Activated naive CD8-positive, alpha-beta T cell (primary cell): ENCODE measurements around the gene RAB3GAP2.
"Not testable (repeated sequence)": the region's sequence is repeated elsewhere in the genome, so short reads cannot be mapped to it uniquely, and the experiment has no call there.

Experiments used
- H3K27ac Mint-ChIP-seq: one replicate; pipeline ENCODE4 v1.8.0; 2021; ENCODE audit warnings: mixed read lengths
- H3K27me3 Mint-ChIP-seq: one replicate; pipeline ENCODE4 v1.8.0; 2021; ENCODE audit warnings: mixed read lengths
- H3K36me3 Mint-ChIP-seq: one replicate; pipeline ENCODE4 v1.8.0; 2021; ENCODE audit warnings: mixed read lengths
- H3K4me1 Mint-ChIP-seq: one replicate; pipeline ENCODE4 v1.8.0; 2021; ENCODE audit warnings: low read depth, mixed read lengths
- H3K4me3 Mint-ChIP-seq: one replicate; pipeline ENCODE4 v1.8.0; 2021; ENCODE audit warnings: mild to moderate bottlenecking, mixed read lengths
- H3K9me3 Mint-ChIP-seq: one replicate; pipeline ENCODE4 v1.8.0; 2021; ENCODE audit warnings: low read depth, mixed read lengths

RAB3GAP2 gene

DNA sequence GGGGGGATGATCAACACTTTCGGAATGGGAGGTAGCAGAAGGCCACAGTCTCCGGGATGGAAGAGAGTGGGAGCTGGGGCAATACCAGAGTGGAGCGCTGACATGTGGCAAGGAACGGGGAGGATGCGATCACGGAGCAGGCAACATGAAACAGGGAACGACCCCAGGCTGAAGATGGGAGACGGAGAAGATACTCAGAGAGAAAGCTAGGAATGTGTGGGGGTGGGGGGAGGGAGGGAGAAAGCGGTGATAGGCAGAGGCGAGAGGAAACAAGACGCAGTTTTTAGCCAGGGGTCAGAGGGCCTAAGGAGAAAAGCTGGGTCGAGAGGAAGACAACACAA, 577 bp downstream of the RAB3GAP2 start:
- Mint-ChIP-seq H3K4me1 (peaks cover 24% of the 10 kb centered on the region), H3K36me3 (peaks cover 18% of the 10 kb centered on the region), H3K27me3 (no peaks in the 10 kb centered on the region), H3K4me3 (no peak overlapping the region), H3K27ac (no peak overlapping the region), H3K9me3 (no peaks in the 10 kb centered on the region)

DNA sequence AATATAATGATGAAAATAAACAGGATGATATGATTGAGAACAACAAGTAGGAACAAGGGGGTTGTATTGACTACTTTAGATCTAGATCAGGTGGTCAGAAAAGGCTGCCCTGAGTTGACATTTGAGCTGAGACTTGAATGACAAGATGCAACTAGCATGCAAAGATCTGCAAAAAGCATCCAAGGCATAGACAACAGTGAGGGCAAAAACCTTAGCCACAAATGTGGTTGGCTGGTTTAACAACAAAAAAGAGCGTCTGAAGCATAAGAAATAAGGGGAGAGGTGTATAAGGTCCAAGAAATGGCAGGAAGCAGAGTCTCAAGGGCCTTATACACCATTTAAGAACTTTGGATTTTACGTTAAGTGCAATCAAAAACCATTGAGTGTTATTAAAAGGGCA, 3.2 kb downstream of the RAB3GAP2 start:
- Mint-ChIP-seq H3K36me3 (peaks cover 26% of the 10 kb centered on the region), H3K9me3 (no peaks in the 10 kb centered on the region), H3K27me3 (no peaks in the 10 kb centered on the region), H3K27ac (no peak overlapping the region), H3K4me3 (peak overlapping the region; percentile 17), H3K4me1 (peaks cover 32% of the 10 kb centered on the region)

DNA sequence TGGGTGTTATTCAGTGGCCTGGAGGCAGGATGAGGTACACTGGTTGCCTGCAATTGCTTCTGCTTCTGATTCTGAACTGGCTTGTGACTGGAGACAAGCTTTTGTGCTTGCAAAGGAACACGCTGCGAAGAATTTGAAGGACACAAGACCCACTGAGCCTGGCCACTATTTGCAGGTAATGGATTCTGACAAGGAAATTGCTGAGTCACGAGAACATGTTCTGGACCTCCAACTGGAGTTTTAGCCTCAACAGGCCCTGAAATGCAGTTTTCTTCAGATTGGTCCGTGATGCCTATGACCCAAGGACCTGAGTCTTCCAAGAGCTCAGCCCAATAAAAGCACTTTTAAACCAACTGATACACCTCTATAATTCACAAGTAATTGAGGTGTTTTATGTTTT, 4.6 kb downstream of the RAB3GAP2 start:
- Mint-ChIP-seq H3K4me1 (peaks cover 28% of the 10 kb centered on the region), H3K27me3 (no peaks in the 10 kb centered on the region), H3K9me3 (no peaks in the 10 kb centered on the region), H3K27ac (no peak overlapping the region), H3K4me3 (peak overlapping the region; percentile 14), H3K36me3 (peaks cover 35% of the 10 kb centered on the region)

DNA sequence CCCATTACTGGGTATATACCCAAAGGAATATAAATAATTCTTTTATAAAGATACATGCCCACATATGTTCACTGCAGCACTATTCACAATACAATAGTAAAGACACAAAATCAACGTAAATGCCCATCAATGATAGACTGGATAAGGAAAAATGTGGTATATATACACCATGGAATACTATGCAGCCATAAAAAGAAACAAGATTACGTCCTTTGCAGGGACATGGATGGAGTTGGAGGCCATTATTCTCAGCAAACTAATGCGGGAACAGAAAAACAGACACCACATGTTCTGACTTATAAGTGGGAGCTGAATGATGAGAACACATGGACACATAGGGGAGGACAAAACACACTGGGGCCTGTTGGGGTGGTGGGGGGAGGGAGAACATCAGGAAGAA, 12.0 kb downstream of the RAB3GAP2 start:
- Mint-ChIP-seq H3K9me3 (peaks cover 24% of the 10 kb centered on the region), H3K4me1 (peaks cover 43% of the 10 kb centered on the region), H3K36me3 (peaks cover 60% of the 10 kb centered on the region)
- H3K27ac Mint-ChIP-seq, H3K4me3 Mint-ChIP-seq, H3K27me3 Mint-ChIP-seq: not testable (repeated sequence)

DNA sequence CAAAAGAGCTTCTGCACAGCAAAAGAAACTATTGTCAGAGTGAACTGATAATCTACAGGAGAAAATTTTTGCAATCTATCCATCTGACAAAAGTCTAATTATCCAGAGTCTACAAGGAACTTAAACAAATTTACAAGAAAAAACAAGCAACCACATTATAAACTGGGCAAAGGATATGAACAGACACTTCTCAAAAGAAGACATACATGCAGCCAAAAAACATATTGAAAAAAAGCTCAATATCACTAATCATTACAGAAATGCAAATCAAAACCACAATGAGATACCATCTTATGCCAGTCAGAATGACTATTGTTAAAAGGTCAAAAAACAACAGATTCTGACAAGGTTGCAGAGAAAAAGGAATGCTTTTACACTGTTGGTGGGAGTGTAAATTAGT, 12.5 kb downstream of the RAB3GAP2 start:
- H3K27me3 Mint-ChIP-seq: not testable (repeated sequence)
- Mint-ChIP-seq H3K36me3 (peaks cover 61% of the 10 kb centered on the region), H3K27ac (peak overlapping the region; percentile 58), H3K9me3 (peaks cover 24% of the 10 kb centered on the region), H3K4me1 (peaks cover 41% of the 10 kb centered on the region), H3K4me3 (peak overlapping the region; percentile 18)

DNA sequence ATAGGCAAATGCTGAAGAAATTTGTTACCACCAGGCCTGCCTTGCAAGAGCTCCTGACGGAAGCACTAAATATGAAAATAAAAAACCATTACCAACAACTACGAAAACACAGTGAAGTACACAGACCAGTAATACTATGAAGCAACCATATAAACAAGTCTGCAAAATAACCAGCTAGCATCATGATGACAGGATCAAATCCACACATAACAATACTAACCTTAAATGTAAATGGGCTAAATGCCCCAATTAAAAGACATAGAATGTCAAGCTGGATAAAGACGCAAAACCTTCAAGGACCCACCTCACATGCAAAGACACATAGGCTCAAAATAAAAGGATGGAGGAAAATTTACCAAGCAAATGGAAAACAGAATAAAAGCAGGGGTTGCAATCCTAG, 16.1 kb downstream of the RAB3GAP2 start:
- H3K4me3 Mint-ChIP-seq, H3K27me3 Mint-ChIP-seq: not testable (repeated sequence)
- H3K4me1 Mint-ChIP-seq: peaks cover 41% of the 10 kb centered on the region
- H3K36me3 Mint-ChIP-seq: peaks cover 64% of the 10 kb centered on the region
- H3K9me3 Mint-ChIP-seq: peaks cover 20% of the 10 kb centered on the region
- H3K27ac Mint-ChIP-seq: peak overlapping the region; percentile 5

DNA sequence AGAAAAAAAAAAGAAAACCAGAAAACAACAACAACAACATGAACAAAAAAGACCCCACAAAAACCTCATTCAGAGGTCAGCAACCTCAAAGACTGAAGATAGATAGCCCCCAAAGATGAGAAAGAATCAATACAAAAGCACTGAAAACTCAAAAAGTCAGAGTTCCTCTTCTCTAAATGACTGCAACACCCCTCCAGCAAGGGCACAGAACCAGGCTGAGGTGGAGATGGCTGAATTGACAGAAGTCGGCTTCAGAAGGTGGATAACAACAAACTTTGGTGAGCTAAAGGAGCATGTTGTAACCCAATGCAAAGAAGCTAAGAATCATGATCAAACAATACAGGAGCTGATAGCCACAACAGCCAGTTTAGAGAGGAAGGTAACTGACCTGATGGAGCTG, 17.0 kb downstream of the RAB3GAP2 start:
- Mint-ChIP-seq H3K27me3 (no peaks in the 10 kb centered on the region), H3K4me3 (no peak overlapping the region), H3K4me1 (peaks cover 37% of the 10 kb centered on the region), H3K27ac (no peak overlapping the region), H3K9me3 (peaks cover 17% of the 10 kb centered on the region), H3K36me3 (peaks cover 65% of the 10 kb centered on the region)

DNA sequence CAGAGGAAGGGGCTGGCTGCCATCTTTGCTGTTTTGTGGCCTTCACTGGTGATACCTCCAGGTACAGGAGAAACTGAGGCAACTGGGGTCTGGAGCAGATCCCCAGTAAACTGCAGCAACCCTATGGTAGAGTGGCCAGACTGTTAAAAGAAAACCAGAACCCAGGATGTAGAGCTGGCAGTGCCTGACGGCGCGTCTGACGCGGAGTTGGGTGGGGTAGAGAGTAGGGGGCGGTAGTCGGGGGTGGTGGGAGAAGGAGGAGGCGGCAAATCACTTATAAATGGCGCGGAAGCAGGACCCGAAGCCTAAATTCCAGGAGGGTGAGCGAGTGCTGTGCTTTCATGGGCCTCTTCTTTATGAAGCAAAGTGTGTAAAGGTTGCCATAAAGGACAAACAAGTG, 19.0 kb downstream of the RAB3GAP2 start:
- not testable (repeated sequence) for H3K27ac Mint-ChIP-seq, H3K27me3 Mint-ChIP-seq, H3K4me3 Mint-ChIP-seq
- peaks cover 25% of the 10 kb centered on the region for H3K4me1 Mint-ChIP-seq
- H3K36me3 Mint-ChIP-seq: peaks cover 66% of the 10 kb centered on the region
- peaks cover 10% of the 10 kb centered on the region for H3K9me3 Mint-ChIP-seq

DNA sequence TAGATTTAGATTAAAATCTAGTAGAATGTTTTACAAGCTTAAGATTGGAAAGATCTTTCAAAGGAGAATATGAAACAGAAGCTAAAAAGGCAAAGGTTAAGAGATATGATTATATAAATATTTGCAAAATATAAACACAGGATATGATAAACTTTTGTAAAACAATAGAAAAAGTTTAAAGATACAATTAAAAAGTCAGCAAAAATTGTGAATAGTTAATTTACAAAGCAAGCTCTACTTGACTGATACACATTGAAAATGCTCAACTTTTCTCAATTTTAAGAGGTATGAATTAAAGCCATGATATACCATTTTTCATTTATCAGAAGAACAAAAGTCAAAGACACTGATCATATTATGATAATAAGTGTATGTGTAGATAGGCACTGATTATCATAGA, 21.0 kb downstream of the RAB3GAP2 start:
- Mint-ChIP-seq H3K27me3 (no peaks in the 10 kb centered on the region), H3K27ac (no peak overlapping the region), H3K9me3 (peaks cover 3% of the 10 kb centered on the region), H3K4me3 (no peak overlapping the region), H3K4me1 (peaks cover 10% of the 10 kb centered on the region), H3K36me3 (peaks cover 61% of the 10 kb centered on the region)

DNA sequence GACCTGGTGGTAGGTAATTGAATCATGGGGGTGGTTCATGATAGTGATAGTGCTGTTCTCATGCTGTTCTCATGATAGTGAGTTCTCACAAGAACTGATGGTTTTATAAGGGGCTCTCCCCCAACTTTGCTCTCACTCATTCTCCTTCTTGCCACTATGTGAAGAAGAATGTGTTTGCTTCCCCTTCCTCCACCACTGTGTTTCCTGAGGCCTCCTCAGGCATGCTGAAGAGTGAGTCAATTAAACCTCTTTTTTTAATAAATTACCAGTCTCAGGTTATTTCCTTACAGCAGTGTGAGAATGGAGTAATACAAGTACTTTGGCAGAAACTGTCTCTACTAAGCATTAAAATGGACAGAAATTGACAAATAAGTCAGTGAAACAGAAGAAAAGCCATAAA, 21.6 kb downstream of the RAB3GAP2 start:
- H3K9me3 Mint-ChIP-seq: peaks cover 3% of the 10 kb centered on the region
- peaks cover 59% of the 10 kb centered on the region for H3K36me3 Mint-ChIP-seq
- no peak overlapping the region for H3K4me3 Mint-ChIP-seq
- no peak overlapping the region for H3K27ac Mint-ChIP-seq
- no peaks in the 10 kb centered on the region for H3K27me3 Mint-ChIP-seq
- H3K4me1 Mint-ChIP-seq: peaks cover 10% of the 10 kb centered on the region

DNA sequence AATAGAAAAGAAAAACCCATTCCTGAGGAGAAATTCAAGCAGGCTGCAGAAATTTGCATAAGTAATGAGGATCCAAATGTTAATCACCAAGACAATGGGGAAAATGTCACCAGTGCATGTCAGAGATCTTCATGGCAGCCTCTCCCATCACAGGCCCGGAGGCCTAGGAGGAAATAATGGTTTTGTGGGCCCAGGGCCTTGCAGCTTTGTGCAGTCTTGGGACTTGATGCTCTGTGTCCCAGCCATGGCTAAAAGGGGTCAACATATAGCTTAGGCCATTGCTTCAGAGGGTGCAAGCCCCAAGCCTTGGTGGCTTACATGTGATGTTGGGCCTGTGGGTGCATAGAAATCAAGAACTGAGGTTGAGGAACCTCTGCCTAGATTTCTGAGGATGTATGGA, 22.7 kb downstream of the RAB3GAP2 start:
- peaks cover 3% of the 10 kb centered on the region for H3K9me3 Mint-ChIP-seq
- H3K4me1 Mint-ChIP-seq: peaks cover 10% of the 10 kb centered on the region
- H3K36me3 Mint-ChIP-seq: peaks cover 56% of the 10 kb centered on the region
- no peak overlapping the region for H3K27ac Mint-ChIP-seq
- H3K27me3 Mint-ChIP-seq: no peaks in the 10 kb centered on the region
- H3K4me3 Mint-ChIP-seq: no peak overlapping the region

DNA sequence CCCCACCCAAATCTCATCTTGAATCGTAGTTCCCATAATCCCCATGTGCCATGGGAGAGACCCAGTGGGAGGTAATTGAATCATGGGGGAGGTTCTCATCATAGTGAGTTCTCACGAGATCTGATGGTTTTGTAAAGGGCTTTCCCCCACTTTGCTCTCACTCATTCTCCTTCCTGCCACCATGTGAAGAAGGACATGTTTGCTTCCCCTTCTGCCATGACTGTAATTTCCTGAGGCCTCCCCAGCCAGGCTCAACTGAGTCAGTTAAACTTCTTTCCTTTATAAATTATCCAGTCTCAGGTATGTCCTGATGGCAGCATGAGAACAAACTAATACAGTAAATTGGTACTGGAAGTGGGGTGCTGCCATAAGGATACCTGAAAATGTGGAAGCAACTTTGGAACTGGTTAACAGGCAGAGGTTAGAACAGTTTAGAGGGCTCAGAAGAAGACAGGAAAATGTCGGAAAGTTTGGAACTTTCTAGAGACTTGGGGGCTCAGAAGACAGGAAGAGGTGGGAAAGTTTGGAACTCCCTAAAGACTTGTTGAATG, 23.5 kb downstream of the RAB3GAP2 start:
- not testable (repeated sequence) for H3K27ac Mint-ChIP-seq, H3K9me3 Mint-ChIP-seq, H3K4me3 Mint-ChIP-seq, H3K27me3 Mint-ChIP-seq
- H3K36me3 Mint-ChIP-seq: peaks cover 50% of the 10 kb centered on the region
- peaks cover 18% of the 10 kb centered on the region for H3K4me1 Mint-ChIP-seq

DNA sequence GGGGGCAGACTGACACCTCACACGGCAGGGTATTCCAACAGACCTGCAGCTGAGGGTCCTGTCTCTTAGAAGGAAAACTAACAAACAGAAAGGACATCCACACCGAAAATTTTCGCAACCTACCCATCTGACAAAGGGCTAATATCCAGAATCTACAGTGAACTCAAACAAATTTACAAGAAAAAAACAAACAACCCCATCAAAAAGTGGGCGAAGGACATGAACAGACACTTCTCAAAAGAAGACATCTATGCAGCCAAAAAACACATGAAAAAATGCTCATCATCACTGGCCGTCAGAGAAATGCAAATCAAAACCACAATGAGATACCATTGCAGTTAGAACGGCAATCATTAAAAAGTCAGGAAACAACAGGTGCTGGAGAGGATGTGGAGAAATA, 26.4 kb downstream of the RAB3GAP2 start:
- H3K27ac Mint-ChIP-seq, H3K4me3 Mint-ChIP-seq, H3K27me3 Mint-ChIP-seq, H3K9me3 Mint-ChIP-seq: not testable (repeated sequence)
- Mint-ChIP-seq H3K4me1 (peaks cover 36% of the 10 kb centered on the region), H3K36me3 (peaks cover 40% of the 10 kb centered on the region)

DNA sequence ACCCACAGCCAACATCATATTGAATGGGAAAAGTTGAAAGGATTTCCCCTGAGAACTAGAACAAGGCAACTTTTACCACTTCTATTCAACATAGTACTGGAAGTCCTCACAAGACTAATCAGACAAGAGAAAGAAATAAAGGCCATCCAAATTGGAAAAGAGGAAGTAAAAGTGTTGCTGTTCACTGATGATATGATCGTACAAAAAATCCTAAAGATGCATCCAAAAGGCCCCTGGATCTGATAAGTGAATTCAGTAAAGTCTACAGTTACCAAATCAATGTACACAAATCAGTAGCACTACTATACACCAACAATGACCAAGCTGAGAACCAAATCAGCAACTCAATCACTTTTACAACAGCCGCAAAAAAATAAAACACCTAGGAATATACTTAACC, 28.3 kb downstream of the RAB3GAP2 start:
- H3K4me1 Mint-ChIP-seq: peaks cover 48% of the 10 kb centered on the region
- H3K36me3 Mint-ChIP-seq: peaks cover 23% of the 10 kb centered on the region
- no peaks in the 10 kb centered on the region for H3K27me3 Mint-ChIP-seq
- no peak overlapping the region for H3K4me3 Mint-ChIP-seq
- H3K9me3 Mint-ChIP-seq: peaks cover 3% of the 10 kb centered on the region
- H3K27ac Mint-ChIP-seq: no peak overlapping the region

DNA sequence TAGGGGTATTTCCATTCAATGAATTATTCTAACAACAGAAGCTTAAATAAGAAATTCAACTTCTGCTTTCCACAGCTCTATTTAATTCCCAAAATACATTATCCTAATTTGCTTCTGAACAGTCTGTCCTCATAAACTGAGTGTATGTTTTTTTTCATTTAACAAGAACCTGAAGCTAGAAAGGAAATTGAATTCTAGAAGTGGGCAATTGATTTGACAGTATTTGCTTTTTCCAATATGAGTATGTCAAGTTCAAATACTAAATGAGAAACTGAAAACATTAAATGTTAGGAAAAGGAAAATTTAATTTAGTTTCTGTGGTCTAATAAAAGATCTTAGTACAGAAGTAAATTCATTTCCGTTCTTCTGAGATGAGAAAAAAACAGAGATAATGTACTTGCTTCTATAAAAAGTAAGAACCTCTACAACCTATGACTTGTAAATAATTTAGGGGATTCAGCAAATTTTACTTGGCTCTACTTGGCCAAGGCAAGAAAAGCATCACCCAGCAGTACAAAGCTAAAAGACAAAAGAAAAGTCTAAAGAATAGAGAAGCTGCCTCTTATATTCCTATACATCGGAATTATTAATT, 31.1 kb downstream of the RAB3GAP2 start:
- Mint-ChIP-seq H3K4me1 (peaks cover 52% of the 10 kb centered on the region), H3K27ac (peak overlapping the region; percentile 77), H3K27me3 (no peaks in the 10 kb centered on the region), H3K4me3 (no peak overlapping the region), H3K36me3 (peaks cover 16% of the 10 kb centered on the region), H3K9me3 (no peaks in the 10 kb centered on the region)

DNA sequence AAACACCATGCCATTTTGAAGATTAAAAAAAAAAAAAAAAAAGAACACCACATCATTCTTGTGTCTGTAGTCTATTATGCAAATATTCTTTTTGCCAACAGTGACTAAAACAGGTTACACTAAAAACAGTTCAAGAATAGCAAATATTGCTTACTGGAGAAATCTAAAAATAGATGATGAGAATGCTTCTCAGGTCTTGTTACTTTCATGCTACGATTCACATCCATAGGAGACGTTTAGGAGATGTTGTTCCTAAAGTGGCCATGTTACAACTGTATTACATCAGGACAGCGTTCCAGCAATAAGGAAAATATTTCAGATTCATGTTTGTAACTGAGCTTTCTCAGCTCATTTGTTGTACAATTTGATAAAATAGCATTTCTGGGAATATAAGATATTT, 32.3 kb downstream of the RAB3GAP2 start:
- Mint-ChIP-seq H3K4me3 (no peak overlapping the region), H3K9me3 (no peaks in the 10 kb centered on the region), H3K27ac (no peak overlapping the region), H3K36me3 (peaks cover 15% of the 10 kb centered on the region), H3K27me3 (no peaks in the 10 kb centered on the region), H3K4me1 (peaks cover 52% of the 10 kb centered on the region)
